Epithelial cell of esophagus (primary cell): ENCODE data around the gene GOLM1.

ENCODE experiments used
- DNase-seq: peaks from one replicate; pipeline ENCODE4 v3.0.0; 2010; ENCODE audit warnings: low read depth
- H3K4me3 ChIP-seq: 2 replicates; pipeline ENCODE4 v1.5.1; 2011; ENCODE audit warnings: mild to moderate bottlenecking, low read length, control low read depth
- CTCF ChIP-seq: IDR thresholded peaks from 2 replicates; pipeline ENCODE4 v1.5.1; 2011; ENCODE audit warnings: low read depth, mild to moderate bottlenecking, low read length, control low read depth, inconsistent platforms; ENCODE audit not compliant: insufficient read depth; ENCODE audit errors: missing control alignments

The GOLM1 gene

GRCh38 chr9:85981369-85981768 lies 118.0 kb downstream of the GOLM1 start:
- no peak overlapping the region for H3K4me3 ChIP-seq
- no peak for TF ChIP-seq CTCF
- no peak for DNase-seq

DNA sequence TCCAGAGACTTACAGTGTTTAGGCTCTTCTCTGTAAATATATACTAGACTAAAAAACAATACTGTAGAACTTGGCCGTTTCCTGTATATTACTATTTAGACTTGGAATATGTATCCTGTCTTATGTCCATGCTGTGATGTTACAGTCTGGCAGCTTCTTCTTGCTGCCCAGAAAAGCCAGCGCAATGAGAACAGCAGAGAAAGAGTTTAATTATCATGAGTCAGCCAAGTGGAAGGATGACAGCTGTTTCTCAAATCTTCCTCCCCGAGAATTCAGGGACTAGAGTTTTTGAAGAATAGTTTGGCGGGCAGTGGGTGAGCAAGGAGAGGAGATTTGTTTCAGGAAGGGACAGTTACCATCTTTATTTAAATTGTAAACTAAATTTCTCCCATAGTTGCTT lies 120.9 kb downstream of the GOLM1 start:
- no peak for TF ChIP-seq CTCF
- no peak overlapping the region for H3K4me3 ChIP-seq
- DNase-seq = no peak
